ENCODE data around the gene SLC25A47. TPM values are rescaled to one million over a fixed set of nuclear protein-coding genes. Genes with fewer than 3 reads are reported as not detected.
A peak's percentile ranks its signal among the peaks of the same experiment; 100 is the strongest.

Gene SLC25A47
- total and polyA plus RNA-seq, 8 donors, result 0.73 TPM; not detected in 7

DNA sequence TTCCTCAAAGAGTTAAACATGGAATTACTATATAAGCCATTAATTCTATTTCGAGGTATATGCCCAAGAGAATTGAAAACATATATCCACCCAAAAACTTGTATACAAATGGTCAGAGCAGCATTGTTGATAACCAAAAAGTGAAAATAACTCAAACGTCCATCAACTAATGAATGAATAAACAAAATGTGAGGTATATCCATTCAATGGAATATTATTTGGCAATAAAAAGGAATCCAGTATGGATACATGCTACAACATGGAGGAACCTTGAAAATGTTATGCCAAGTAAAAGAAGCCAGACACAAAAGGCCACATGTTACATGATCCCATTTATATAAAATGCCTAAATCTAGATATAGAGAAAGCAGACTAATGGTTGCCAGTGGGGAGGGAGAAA is 36.0 kb downstream of the SLC25A47 start:
- Histone ChIP-seq H3K36me3 (peaks cover 26 to 98% (median 84%) of the 10 kb centered on the region in 4 donors), H3K27me3 (no peaks in the 10 kb centered on the region), H3K27ac (no peak overlapping the region), H3K4me1 (peaks cover 0 to 27% (median 13%) of the 10 kb centered on the region in 4 donors), H3K4me3 (no peak overlapping the region), H3K9me3 (no peaks in the 10 kb centered on the region)
- intact Hi-C loops (cut with DNase I; ENCODE audit: low total_unique reads), result no loop called here
- no peak for DNase-seq
- TF ChIP-seq EP300 (IDR thresholded peaks at IDR 0.05), result no peak
- TF ChIP-seq, protein P1, sequence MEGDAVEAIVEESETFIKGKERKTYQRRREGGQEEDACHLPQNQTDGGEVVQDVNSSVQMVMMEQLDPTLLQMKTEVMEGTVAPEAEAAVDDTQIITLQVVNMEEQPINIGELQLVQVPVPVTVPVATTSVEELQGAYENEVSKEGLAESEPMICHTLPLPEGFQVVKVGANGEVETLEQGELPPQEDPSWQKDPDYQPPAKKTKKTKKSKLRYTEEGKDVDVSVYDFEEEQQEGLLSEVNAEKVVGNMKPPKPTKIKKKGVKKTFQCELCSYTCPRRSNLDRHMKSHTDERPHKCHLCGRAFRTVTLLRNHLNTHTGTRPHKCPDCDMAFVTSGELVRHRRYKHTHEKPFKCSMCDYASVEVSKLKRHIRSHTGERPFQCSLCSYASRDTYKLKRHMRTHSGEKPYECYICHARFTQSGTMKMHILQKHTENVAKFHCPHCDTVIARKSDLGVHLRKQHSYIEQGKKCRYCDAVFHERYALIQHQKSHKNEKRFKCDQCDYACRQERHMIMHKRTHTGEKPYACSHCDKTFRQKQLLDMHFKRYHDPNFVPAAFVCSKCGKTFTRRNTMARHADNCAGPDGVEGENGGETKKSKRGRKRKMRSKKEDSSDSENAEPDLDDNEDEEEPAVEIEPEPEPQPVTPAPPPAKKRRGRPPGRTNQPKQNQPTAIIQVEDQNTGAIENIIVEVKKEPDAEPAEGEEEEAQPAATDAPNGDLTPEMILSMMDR (IDR thresholded peaks at IDR 0.05), result no peak
- no peak for TF ChIP-seq POLR2AphosphoS5 (IDR thresholded peaks at IDR 0.05)
- no peak for TF ChIP-seq POLR2A (IDR thresholded peaks at IDR 0.05)
- 89 to 93% (median 91%) methylated on average over 2 of the region's 2 CpGs for WGBS, 5 donors

DNA sequence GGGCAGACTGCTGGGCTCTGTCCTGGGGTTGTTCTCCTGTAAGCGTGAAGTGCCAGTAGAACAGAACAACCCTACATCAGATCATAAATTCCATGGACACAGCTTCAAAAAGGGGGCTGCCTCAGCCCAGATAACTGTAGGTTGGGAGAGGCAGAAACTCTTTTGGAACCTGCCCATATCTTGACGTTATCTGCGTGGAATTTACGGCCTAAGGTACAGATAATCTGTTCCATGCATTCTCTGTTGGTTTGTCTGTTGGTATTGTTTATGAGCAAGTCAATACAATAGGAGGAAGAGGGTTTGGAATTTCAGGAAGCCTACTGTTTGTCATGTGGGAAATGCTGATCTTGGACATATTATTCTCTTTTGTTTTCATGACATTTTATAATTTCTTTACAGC is 36.7 kb downstream of the SLC25A47 start:
- H3K27ac ChIP-seq, result peak overlapping the region in 2 of 5 donors; percentile 19 to 34
- intact Hi-C loops (cut with DNase I; ENCODE audit: low total_unique reads), result no loop called here
- no peak overlapping the region for H3K4me3 ChIP-seq
- TF ChIP-seq POLR2AphosphoS5 (IDR thresholded peaks at IDR 0.05) (no peak), POLR2A (IDR thresholded peaks at IDR 0.05) (no peak), EP300 (IDR thresholded peaks at IDR 0.05) (no peak)
- TF ChIP-seq, protein P1 (IDR thresholded peaks at IDR 0.05), result no peak
- H3K9me3 ChIP-seq, result no peaks in the 10 kb centered on the region
- DNase-seq, result no peak
- peaks cover 21 to 98% (median 84%) of the 10 kb centered on the region in 4 donors for H3K36me3 ChIP-seq
- no peaks in the 10 kb centered on the region for H3K27me3 ChIP-seq
- 83 to 91% (median 87%) methylated on average over 4 of the region's 4 CpGs for WGBS, 5 donors
- H3K4me1 ChIP-seq, result peaks cover 0 to 35% (median 13%) of the 10 kb centered on the region in 4 donors

DNA sequence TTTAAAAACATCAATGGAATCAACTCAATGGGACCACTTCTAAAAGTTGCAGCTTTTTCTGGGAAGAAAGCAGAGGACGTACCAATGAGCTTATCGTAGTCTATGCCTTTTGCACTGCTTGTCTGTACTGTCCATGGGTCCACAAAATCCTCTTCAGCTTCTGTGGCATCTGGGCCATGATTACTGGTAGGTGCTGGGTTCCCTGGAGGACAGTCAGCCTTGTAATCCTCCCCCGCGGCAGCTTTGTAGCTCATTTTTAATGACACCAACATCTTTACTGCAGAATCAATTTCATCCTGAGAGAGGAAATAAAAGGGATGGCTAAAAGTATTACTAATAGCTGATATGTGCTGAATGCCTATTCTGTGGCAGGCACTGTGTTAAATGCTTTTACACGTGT is 38.5 kb downstream of the SLC25A47 start:
- H3K9me3 ChIP-seq, result no peaks in the 10 kb centered on the region
- H3K4me1 ChIP-seq, result peaks cover 0 to 36% (median 13%) of the 10 kb centered on the region in 4 donors
- DNase-seq, result no peak
- 85 to 93% (median 90%) methylated on average over 5 of the region's 5 CpGs for WGBS, 5 donors
- intact Hi-C loops (cut with DNase I; ENCODE audit: low total_unique reads), result no loop called here
- TF ChIP-seq EP300 (IDR thresholded peaks at IDR 0.05), result no peak
- TF ChIP-seq POLR2A (IDR thresholded peaks at IDR 0.05), result no peak
- TF ChIP-seq POLR2AphosphoS5 (IDR thresholded peaks at IDR 0.05), result no peak
- TF ChIP-seq, protein P1 (IDR thresholded peaks at IDR 0.05), result no peak
- H3K27me3 ChIP-seq, result no peaks in the 10 kb centered on the region
- no peak overlapping the region for H3K4me3 ChIP-seq
- peaks cover 17 to 98% (median 84%) of the 10 kb centered on the region in 4 donors for H3K36me3 ChIP-seq
- peak overlapping the region in 2 of 5 donors; percentile 6 to 19 for H3K27ac ChIP-seq

DNA sequence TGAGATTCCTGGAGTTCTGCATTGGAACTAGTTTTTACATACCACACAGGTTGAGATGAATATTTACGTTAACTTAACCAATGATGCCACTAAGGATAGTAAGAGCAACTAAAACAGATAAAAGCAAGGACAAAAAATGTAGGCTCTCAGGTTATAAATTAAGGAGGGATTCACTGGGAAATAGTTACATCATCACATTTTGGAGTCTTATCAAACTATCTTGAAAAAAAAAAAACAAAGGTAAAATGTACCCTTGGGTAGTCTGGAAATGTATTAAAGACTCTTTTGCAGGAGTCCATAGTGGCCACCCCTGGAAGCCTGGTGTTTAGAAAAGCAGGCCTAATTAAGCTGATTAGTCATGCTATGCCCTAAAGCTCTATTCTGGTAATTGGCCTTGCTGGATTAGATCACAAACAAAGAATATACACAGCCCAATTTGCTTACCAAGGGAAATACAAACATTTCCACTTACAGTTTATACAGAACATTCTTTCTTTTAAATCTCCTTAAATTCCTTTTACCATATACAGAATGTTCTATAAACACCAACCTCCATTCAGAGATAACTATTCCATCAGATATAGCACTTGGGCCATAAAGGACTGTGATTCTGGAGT is 39.3 kb downstream of the SLC25A47 start:
- 84 to 91% (median 87%) methylated on average over 1 of the region's 1 CpG for WGBS, 5 donors
- H3K36me3 ChIP-seq, result peaks cover 17 to 98% (median 87%) of the 10 kb centered on the region in 4 donors
- peak overlapping the region in 2 of 5 donors; percentile 6 to 58 for H3K27ac ChIP-seq
- TF ChIP-seq POLR2AphosphoS5 (IDR thresholded peaks at IDR 0.05), result peak in 1 of 3 donors; percentile 49
- TF ChIP-seq POLR2A (IDR thresholded peaks at IDR 0.05), result no peak
- TF ChIP-seq, protein P1 (IDR thresholded peaks at IDR 0.05), result no peak
- no peaks in the 10 kb centered on the region for H3K27me3 ChIP-seq
- H3K4me1 ChIP-seq, result peaks cover 0 to 36% (median 13%) of the 10 kb centered on the region in 4 donors
- intact Hi-C loops (cut with DNase I; ENCODE audit: low total_unique reads), result no loop called here
- H3K9me3 ChIP-seq, result no peaks in the 10 kb centered on the region
- H3K4me3 ChIP-seq, result no peak overlapping the region
- peak in 1 of 2 donors; percentile 8 for DNase-seq

Measured in stomach (tissue), 9 donors.